SU-DHL-6 (cell line): ENCODE measurements around the gene DTWD1.

ENCODE experiments used
- EZH2phosphoT487 ChIP-seq: fragments of 200-600 bp; sonication (generic), shearing (Covaris generic); conservative IDR thresholded peaks from 2 replicates; pipeline ENCODE4 v1.6.1; 2018; ENCODE audit warnings: mild to moderate bottlenecking, antibody characterized with exemption, low read length, moderate library complexity, mixed read lengths
- TF ChIP-seq, protein P1 (sequence below): fragments of 200-600 bp; sonication (generic); IDR thresholded peaks from one replicate; pipeline ENCODE4 v1.5.1; 2017; ENCODE audit warnings: antibody characterized with exemption, mild to moderate bottlenecking, low read length, moderate library complexity; ENCODE audit not compliant: insufficient read depth, poor library complexity, severe bottlenecking

DNA sequence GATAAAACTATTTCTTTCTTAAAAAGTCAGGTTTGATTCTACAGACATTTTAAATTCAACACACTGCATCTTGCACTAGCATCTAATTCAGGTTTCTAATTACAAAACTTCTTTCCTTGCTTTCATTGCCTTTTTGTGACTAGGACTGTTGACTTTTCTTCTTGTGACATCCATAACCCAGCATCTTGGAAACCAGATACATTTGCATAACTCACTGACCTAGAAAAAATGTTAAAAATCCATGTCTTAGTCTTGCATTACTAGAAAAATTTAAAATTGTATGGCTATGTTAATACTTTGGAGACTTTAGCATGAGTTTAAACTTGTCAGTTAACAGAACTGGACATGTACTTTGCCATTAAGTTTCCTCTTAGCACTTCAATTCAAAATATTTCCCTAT, 72.7 kb downstream of the DTWD1 start:
- TF ChIP-seq EZH2phosphoT487 = no peak
- TF ChIP-seq, protein P1, sequence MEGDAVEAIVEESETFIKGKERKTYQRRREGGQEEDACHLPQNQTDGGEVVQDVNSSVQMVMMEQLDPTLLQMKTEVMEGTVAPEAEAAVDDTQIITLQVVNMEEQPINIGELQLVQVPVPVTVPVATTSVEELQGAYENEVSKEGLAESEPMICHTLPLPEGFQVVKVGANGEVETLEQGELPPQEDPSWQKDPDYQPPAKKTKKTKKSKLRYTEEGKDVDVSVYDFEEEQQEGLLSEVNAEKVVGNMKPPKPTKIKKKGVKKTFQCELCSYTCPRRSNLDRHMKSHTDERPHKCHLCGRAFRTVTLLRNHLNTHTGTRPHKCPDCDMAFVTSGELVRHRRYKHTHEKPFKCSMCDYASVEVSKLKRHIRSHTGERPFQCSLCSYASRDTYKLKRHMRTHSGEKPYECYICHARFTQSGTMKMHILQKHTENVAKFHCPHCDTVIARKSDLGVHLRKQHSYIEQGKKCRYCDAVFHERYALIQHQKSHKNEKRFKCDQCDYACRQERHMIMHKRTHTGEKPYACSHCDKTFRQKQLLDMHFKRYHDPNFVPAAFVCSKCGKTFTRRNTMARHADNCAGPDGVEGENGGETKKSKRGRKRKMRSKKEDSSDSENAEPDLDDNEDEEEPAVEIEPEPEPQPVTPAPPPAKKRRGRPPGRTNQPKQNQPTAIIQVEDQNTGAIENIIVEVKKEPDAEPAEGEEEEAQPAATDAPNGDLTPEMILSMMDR = no peak
